GM18507 (cell line): Measurements from ENCODE around the gene DPP10.

ENCODE experiments used
- DNase-seq: peaks from one replicate; pipeline ENCODE4 v3.0.0; 2011; ENCODE audit warnings: low read depth; ENCODE audit not compliant: insufficient read length; ENCODE audit errors: extremely low spot score
- FAIRE-seq: peaks from 2 replicates; lab custom pipeline; 2011; peaks lifted over from hg19 to GRCh38; lab: Jason Lieb, UNC

The DPP10 gene

GRCh38 chr2:115684345-115684744, 1241.9 kb downstream of the DPP10 start:
- DNase-seq, result no peak
- FAIRE-seq, result no peak

GRCh38 chr2:115691409-115691808, 1249.0 kb downstream of the DPP10 start:
- DNase-seq (no peak), FAIRE-seq (no peak)

GRCh38 chr2:115694651-115695050, 1252.2 kb downstream of the DPP10 start:
- FAIRE-seq, result no peak
- no peak for DNase-seq

- DNase-seq (no peak), FAIRE-seq (no peak)
Observed at GRCh38 chr2:115733190-115733775, 1290.8 kb downstream of the DPP10 start.

- FAIRE-seq, result no peak
Observed at GRCh38 chr2:115738111-115738510, 1295.7 kb downstream of the DPP10 start.

GRCh38 chr2:115739574-115739973, 1297.1 kb downstream of the DPP10 start:
- FAIRE-seq, result no peak
- DNase-seq, result no peak

More at GRCh38 chr2:115738111-115738510, 1295.7 kb downstream of the DPP10 start:
- DNase-seq, result no peak

GRCh38 chr2:115746151-115746550, 1303.7 kb downstream of the DPP10 start:
- no peak for FAIRE-seq
- no peak for DNase-seq

- no peak for FAIRE-seq
- no peak for DNase-seq
Observed at GRCh38 chr2:115757286-115757685, 1314.8 kb downstream of the DPP10 start.

GRCh38 chr2:115763601-115764000, 1321.2 kb downstream of the DPP10 start:
- no peak for DNase-seq
- FAIRE-seq, result no peak

- DNase-seq (no peak), FAIRE-seq (no peak)
Observed at GRCh38 chr2:115771516-115771915, 1329.1 kb downstream of the DPP10 start.

- no peak for FAIRE-seq
Observed at GRCh38 chr2:115774361-115774760, 1331.9 kb downstream of the DPP10 start.

GRCh38 chr2:115779085-115779632, 1336.7 kb downstream of the DPP10 start:
- DNase-seq (no peak), FAIRE-seq (no peak)

More at GRCh38 chr2:115774361-115774760, 1331.9 kb downstream of the DPP10 start:
- DNase-seq, result no peak

- no peak for DNase-seq
- FAIRE-seq, result no peak
Observed at GRCh38 chr2:115782286-115782685, 1339.8 kb downstream of the DPP10 start.

- DNase-seq (no peak), FAIRE-seq (no peak)
Observed at GRCh38 chr2:115796078-115796477, 1353.6 kb downstream of the DPP10 start.

- DNase-seq (no peak), FAIRE-seq (no peak)
Observed at GRCh38 chr2:115807276-115807675, 1364.8 kb downstream of the DPP10 start.

- DNase-seq (no peak), FAIRE-seq (no peak)
Observed at GRCh38 chr2:115825912-115826311, 1383.5 kb downstream of the DPP10 start.

GRCh38 chr2:115833196-115833595, 1390.8 kb downstream of the DPP10 start:
- no peak for FAIRE-seq
- DNase-seq, result no peak

- DNase-seq (no peak), FAIRE-seq (no peak)
Observed at GRCh38 chr2:115838539-115838938, 1396.1 kb downstream of the DPP10 start.

GRCh38 chr2:115842306-115842705, 1399.9 kb downstream of the DPP10 start:
- FAIRE-seq, result no peak
- DNase-seq, result no peak

GRCh38 chr2:115848192-115848591, 1405.8 kb downstream of the DPP10 start:
- no peak for FAIRE-seq
- no peak for DNase-seq

- FAIRE-seq, result no peak
- DNase-seq, result no peak
Observed at GRCh38 chr2:115867024-115867423, 1424.6 kb downstream of the DPP10 start.

- FAIRE-seq, result no peak
- DNase-seq, result no peak
Observed at GRCh38 chr2:115874427-115874826, 1432.0 kb downstream of the DPP10 start.
